ENCODE data around the gene MMEL1. TPM values are rescaled to one million over a fixed set of nuclear protein-coding genes. Genes with fewer than 3 reads are reported as not detected.

MMEL1 gene
- total and polyA plus RNA-seq, 2 donors from 2014 or later = 4.0 to 8.5 TPM

- intact Hi-C loops (cut with DNase I) = no loop called here
- DNase-seq (peak in 1 of 5 donors; percentile 77), FAIRE-seq (no peak)
- H3K4me1 ChIP-seq (ENCODE audit: control insufficient read depth in 2 of 3, insufficient read depth in 2 of 3, low read depth in 1 of 3, low read length in 3 of 3) = no peaks in the 10 kb centered on the region
- TF ChIP-seq CTCF (IDR thresholded peaks at IDR 0.05; ENCODE audit: borderline replicate concordance, extremely low read depth, insufficient read depth) = no peak
- H3K27me3 ChIP-seq (ENCODE audit: control insufficient read depth, insufficient read depth, low read length) = no peaks in the 10 kb centered on the region
- no peak overlapping the region for H3K4me3 ChIP-seq (ENCODE audit: low read length in 3 of 3)
- H3K27ac ChIP-seq (ENCODE audit: low read depth in 2 of 2, low read length in 2 of 2) = no peak overlapping the region
- H3K9ac ChIP-seq (ENCODE audit: low read length in 3 of 3) = no peak overlapping the region
- no peaks in the 10 kb centered on the region for H3K36me3 ChIP-seq (ENCODE audit: control insufficient read depth in 2 of 3, insufficient read depth in 3 of 3, low read length in 3 of 3)
- H3K9me3 ChIP-seq (ENCODE audit: control insufficient read depth in 2 of 3, insufficient read depth in 1 of 3, low read length in 3 of 3) = no peaks in the 10 kb centered on the region
These were observed 68.6 kb downstream of the MMEL1 start for GRCh38 chr1:2564006-2564814.

- no peak overlapping the region for H3K27ac ChIP-seq (ENCODE audit: low read depth in 2 of 2, low read length in 2 of 2)
- H3K4me3 ChIP-seq (ENCODE audit: low read length in 3 of 3) = no peak overlapping the region
- intact Hi-C loops (cut with DNase I) = no loop called here
- peaks cover 0 to 6% (median 0%) of the 10 kb centered on the region in 3 donors for H3K4me1 ChIP-seq (ENCODE audit: control insufficient read depth in 2 of 3, insufficient read depth in 2 of 3, low read depth in 1 of 3, low read length in 3 of 3)
- no peaks in the 10 kb centered on the region for H3K36me3 ChIP-seq (ENCODE audit: control insufficient read depth in 2 of 3, insufficient read depth in 3 of 3, low read length in 3 of 3)
- H3K27me3 ChIP-seq (ENCODE audit: control insufficient read depth, insufficient read depth, low read length) = no peaks in the 10 kb centered on the region
- no peaks in the 10 kb centered on the region for H3K9me3 ChIP-seq (ENCODE audit: control insufficient read depth in 2 of 3, insufficient read depth in 1 of 3, low read length in 3 of 3)
- DNase-seq (peak in 1 of 5 donors; percentile 74), FAIRE-seq (no peak)
- no peak for TF ChIP-seq CTCF (IDR thresholded peaks at IDR 0.05; ENCODE audit: borderline replicate concordance, extremely low read depth, insufficient read depth)
- H3K9ac ChIP-seq (ENCODE audit: low read length in 3 of 3) = no peak overlapping the region
These were observed 69.6 kb downstream of the MMEL1 start for GRCh38 chr1:2563205-2563604.

GRCh38 chr1:2561898-2562895 lies 70.6 kb downstream of the MMEL1 start:
- peak; percentile 17 for TF ChIP-seq CTCF (IDR thresholded peaks at IDR 0.05; ENCODE audit: borderline replicate concordance, extremely low read depth, insufficient read depth)
- Histone ChIP-seq H3K27me3 (ENCODE audit: control insufficient read depth, insufficient read depth, low read length) (no peaks in the 10 kb centered on the region), H3K4me3 (ENCODE audit: low read length in 3 of 3) (no peak overlapping the region), H3K9ac (ENCODE audit: low read length in 3 of 3) (no peak overlapping the region), H3K9me3 (ENCODE audit: control insufficient read depth in 2 of 3, insufficient read depth in 1 of 3, low read length in 3 of 3) (no peaks in the 10 kb centered on the region), H3K4me1 (ENCODE audit: control insufficient read depth in 2 of 3, insufficient read depth in 2 of 3, low read depth in 1 of 3, low read length in 3 of 3) (peaks cover 0 to 15% (median 5%) of the 10 kb centered on the region in 3 donors), H3K27ac (ENCODE audit: low read depth in 2 of 2, low read length in 2 of 2) (no peak overlapping the region), H3K36me3 (ENCODE audit: control insufficient read depth in 2 of 3, insufficient read depth in 3 of 3, low read length in 3 of 3) (no peaks in the 10 kb centered on the region)
- intact Hi-C loops (cut with DNase I) = no loop called here
- FAIRE-seq = no peak
- DNase-seq = peak in 1 of 5 donors; percentile 70
